PC-9 (cell line): ENCODE measurements around the gene CSNK1G2.

ENCODE experiments used
- EZH2 ChIP-seq: fragments of 200-600 bp; sonication (generic); IDR thresholded peaks from 2 replicates; pipeline ENCODE4 v1.8.0; 2017; ENCODE audit warnings: antibody characterized with exemption, low read depth
- TF ChIP-seq, protein P1 (sequence below): fragments of 200-600 bp; sonication (generic); conservative IDR thresholded peaks from 2 replicates; pipeline ENCODE4 v1.6.1; 2017; ENCODE audit warnings: mixed run types, antibody characterized with exemption, mild to moderate bottlenecking, moderate library complexity

DNA sequence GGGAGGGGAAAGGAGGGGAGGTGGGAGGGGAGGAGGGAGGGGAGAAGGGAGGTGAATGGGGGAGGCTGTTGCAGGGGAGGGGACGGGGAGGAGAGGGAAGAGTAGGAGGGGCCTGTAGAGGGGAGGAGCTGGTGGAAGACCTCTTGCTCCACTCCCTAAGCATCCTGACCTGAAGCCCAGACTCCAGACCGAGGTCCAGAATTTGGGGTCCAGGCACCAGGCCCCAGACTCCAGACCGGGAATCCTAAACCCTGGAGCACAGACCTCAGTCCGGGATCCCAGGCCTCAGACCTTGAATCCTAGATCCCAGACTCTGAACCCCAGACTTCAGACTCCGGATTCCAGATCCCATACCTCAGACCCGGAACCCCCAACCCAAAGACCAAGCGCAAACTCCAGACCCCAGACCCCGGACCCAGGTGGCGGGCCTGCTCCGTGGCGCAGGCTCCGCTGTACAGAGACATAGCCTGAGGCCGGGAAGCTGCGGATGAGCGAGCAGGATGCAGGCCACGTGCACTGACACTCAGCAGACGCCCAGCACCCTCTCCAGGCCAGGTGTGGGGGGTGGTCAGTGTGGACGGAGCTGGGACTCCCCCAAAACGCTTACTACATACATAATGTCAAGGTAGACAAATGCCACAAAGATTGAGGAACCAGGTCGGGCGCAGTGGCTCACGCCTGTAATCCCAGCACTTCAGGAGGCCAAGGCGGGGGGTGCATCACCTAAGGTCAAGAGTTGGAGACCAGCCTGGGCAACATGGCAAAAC, 75.3 kb downstream of the CSNK1G2 start:
- TF ChIP-seq, protein P1, sequence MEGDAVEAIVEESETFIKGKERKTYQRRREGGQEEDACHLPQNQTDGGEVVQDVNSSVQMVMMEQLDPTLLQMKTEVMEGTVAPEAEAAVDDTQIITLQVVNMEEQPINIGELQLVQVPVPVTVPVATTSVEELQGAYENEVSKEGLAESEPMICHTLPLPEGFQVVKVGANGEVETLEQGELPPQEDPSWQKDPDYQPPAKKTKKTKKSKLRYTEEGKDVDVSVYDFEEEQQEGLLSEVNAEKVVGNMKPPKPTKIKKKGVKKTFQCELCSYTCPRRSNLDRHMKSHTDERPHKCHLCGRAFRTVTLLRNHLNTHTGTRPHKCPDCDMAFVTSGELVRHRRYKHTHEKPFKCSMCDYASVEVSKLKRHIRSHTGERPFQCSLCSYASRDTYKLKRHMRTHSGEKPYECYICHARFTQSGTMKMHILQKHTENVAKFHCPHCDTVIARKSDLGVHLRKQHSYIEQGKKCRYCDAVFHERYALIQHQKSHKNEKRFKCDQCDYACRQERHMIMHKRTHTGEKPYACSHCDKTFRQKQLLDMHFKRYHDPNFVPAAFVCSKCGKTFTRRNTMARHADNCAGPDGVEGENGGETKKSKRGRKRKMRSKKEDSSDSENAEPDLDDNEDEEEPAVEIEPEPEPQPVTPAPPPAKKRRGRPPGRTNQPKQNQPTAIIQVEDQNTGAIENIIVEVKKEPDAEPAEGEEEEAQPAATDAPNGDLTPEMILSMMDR, result no peak
- TF ChIP-seq EZH2, result no peak
